GM19463 (cell line): ENCODE results near the gene MEG3.
"Not testable (repeated sequence)": the region's sequence is repeated elsewhere in the genome, so short reads cannot be mapped to it uniquely, and the experiment has no call there.

Experiments used
- ATAC-seq: cut with Tn5 transposase; IDR thresholded peaks from one replicate; pipeline ENCODE4 v1.9.1; 2021; ENCODE audit warnings: mild to moderate bottlenecking, moderate library complexity; ENCODE audit not compliant: unreplicated experiment

Gene MEG3

GRCh38 chr14:100813291-100813690 is 12.6 kb upstream of the MEG3 start:
- ATAC-seq: no peak

- no peak for ATAC-seq
These were observed 10.2 kb upstream of the MEG3 start for GRCh38 chr14:100815478-100816285.

- ATAC-seq: no peak
These were observed 9.5 kb upstream of the MEG3 start for GRCh38 chr14:100816286-100816949.

GRCh38 chr14:100816950-100817901 is 8.7 kb upstream of the MEG3 start:
- ATAC-seq: no peak

GRCh38 chr14:100818221-100818699 is 7.7 kb upstream of the MEG3 start:
- ATAC-seq: no peak

GRCh38 chr14:100818923-100819322 is 7.0 kb upstream of the MEG3 start:
- not testable (repeated sequence) for ATAC-seq

GRCh38 chr14:100819453-100819828 is 6.5 kb upstream of the MEG3 start:
- ATAC-seq: no peak

- no peak for ATAC-seq
These were observed 6.0 kb upstream of the MEG3 start for GRCh38 chr14:100819829-100820475.

- ATAC-seq: no peak
These were observed 5.0 kb upstream of the MEG3 start for GRCh38 chr14:100820957-100821356.

GRCh38 chr14:100822013-100822412 is 3.9 kb upstream of the MEG3 start:
- no peak for ATAC-seq

- ATAC-seq: no peak
These were observed 3.2 kb upstream of the MEG3 start for GRCh38 chr14:100822532-100823296.

- ATAC-seq: no peak
These were observed 2.4 kb upstream of the MEG3 start for GRCh38 chr14:100823413-100824080.

GRCh38 chr14:100824091-100824551 is 1.8 kb upstream of the MEG3 start:
- no peak for ATAC-seq

- ATAC-seq: no peak
These were observed 811 bp upstream of the MEG3 start for GRCh38 chr14:100824901-100825712.

- ATAC-seq: no peak
These were observed 628 bp downstream of the MEG3 start for GRCh38 chr14:100826391-100827100.

- ATAC-seq: no peak
These were observed 1.4 kb downstream of the MEG3 start for GRCh38 chr14:100827101-100828021.
